SU-DHL-6 (cell line): ENCODE measurements around the gene PITPNM2.

Experiments
- EZH2phosphoT487 ChIP-seq: fragments of 200-600 bp; sonication (generic), shearing (Covaris generic); conservative IDR thresholded peaks from 2 replicates; pipeline ENCODE4 v1.6.1; 2018; ENCODE audit warnings: mild to moderate bottlenecking, antibody characterized with exemption, low read length, moderate library complexity, mixed read lengths
- TF ChIP-seq, protein P1 (sequence below): fragments of 200-600 bp; sonication (generic); IDR thresholded peaks from one replicate; pipeline ENCODE4 v1.5.1; 2017; ENCODE audit warnings: antibody characterized with exemption, mild to moderate bottlenecking, low read length, moderate library complexity; ENCODE audit not compliant: insufficient read depth, poor library complexity, severe bottlenecking

DNA sequence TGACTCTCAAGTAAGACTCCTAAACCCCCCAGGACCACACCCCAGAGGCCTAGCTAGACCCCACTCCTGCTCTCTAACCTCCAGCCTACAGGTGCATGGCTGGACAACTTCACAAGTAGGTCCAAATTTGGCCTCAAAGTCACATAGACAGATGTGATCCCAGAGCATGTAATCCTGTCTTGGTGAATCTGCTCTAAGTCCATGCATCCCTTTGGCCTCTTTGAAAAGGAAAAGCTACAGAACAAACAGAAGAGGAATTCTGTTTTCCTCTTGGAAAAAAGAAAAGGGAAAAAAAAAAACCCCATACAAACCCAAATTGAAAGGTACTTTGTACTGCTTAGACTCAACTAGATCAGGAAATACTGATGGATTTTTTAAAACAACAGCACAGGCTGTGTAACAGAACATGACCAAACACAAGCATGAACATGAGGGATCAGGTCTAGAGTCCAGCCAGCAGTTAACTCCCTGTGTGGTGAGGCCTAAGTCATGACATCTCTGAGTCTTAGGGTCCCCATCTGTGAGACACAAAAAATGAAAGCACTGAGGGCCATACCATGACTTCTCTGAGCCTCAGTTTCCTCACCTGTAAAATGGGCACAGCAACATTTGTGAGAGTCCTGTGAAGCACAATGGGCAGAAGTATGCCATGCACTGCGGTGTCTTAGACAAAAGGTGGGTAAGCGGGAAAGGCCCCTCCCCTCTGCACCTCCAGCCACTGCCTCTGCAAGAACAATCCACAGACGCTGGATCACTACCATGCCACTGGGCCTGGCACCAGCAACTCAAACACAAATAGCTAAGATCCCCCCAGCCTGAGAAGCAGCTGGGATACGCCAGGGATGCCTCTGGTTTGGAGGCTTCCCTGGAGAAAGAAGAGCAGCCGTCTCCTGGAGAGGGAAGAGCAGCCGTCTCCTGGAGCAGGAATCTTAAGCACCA, 9.9 kb downstream of the PITPNM2 start:
- TF ChIP-seq, protein P1, sequence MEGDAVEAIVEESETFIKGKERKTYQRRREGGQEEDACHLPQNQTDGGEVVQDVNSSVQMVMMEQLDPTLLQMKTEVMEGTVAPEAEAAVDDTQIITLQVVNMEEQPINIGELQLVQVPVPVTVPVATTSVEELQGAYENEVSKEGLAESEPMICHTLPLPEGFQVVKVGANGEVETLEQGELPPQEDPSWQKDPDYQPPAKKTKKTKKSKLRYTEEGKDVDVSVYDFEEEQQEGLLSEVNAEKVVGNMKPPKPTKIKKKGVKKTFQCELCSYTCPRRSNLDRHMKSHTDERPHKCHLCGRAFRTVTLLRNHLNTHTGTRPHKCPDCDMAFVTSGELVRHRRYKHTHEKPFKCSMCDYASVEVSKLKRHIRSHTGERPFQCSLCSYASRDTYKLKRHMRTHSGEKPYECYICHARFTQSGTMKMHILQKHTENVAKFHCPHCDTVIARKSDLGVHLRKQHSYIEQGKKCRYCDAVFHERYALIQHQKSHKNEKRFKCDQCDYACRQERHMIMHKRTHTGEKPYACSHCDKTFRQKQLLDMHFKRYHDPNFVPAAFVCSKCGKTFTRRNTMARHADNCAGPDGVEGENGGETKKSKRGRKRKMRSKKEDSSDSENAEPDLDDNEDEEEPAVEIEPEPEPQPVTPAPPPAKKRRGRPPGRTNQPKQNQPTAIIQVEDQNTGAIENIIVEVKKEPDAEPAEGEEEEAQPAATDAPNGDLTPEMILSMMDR = no peak
- no peak for TF ChIP-seq EZH2phosphoT487
